HFFc6 (cell line): ENCODE data around the gene TENM4. TPM values are rescaled to one million over a fixed set of nuclear protein-coding genes. Genes with fewer than 3 reads are reported as not detected.
A peak's percentile ranks its signal among the peaks of the same experiment; 100 is the strongest.

Experiments used
- DNase-seq: peaks from one replicate; pipeline ENCODE4 v3.0.0-alpha.2; 2018
- H3K27ac Mint-ChIP-seq: 2 replicates; pipeline ENCODE4 v1.8.0; 2020; ENCODE audit warnings: mild to moderate bottlenecking, mixed read lengths
- H3K27me3 Mint-ChIP-seq: 2 replicates; pipeline ENCODE4 v1.8.0; 2021; ENCODE audit warnings: mild to moderate bottlenecking, moderate library complexity, mixed read lengths; ENCODE audit not compliant: insufficient read depth
- H3K36me3 Mint-ChIP-seq: 2 replicates; pipeline ENCODE4 v1.8.0; 2021; ENCODE audit warnings: low read depth, mixed read lengths
- H3K4me1 Mint-ChIP-seq: 2 replicates; pipeline ENCODE4 v1.8.0; 2020; ENCODE audit warnings: low read depth, mixed read lengths
- H3K4me3 Mint-ChIP-seq: 2 replicates; pipeline ENCODE4 v1.8.0; 2020; ENCODE audit warnings: mild to moderate bottlenecking, moderate library complexity, mixed read lengths
- H3K9me3 Mint-ChIP-seq: 2 replicates; pipeline ENCODE4 v1.8.0; 2020; ENCODE audit warnings: mild to moderate bottlenecking, mixed read lengths
- total RNA-seq, 6 experiments: library from RNA; stranded (reverse); fragmentation: NEBNext Ultra II Directional; extraction: Animal tissue kit (Norgen Biotek cat#: 25700); gene quantifications; 2 replicates in 1 of 6; 3 replicates in 5 of 6; pipeline ENCODE4 v1.2.3, GENCODE V29; 2021
- TF ChIP-seq, protein P1 (sequence below): fragments of 200-600 bp; sonication (generic); IDR thresholded peaks from 2 replicates; pipeline ENCODE4 v1.5.0; 2021; ENCODE audit warnings: antibody characterized with exemption, mild to moderate bottlenecking

Gene TENM4
- total RNA-seq, 6 experiments from 2014 or later: 20.9 to 45.5 (median 26.5) TPM

DNA sequence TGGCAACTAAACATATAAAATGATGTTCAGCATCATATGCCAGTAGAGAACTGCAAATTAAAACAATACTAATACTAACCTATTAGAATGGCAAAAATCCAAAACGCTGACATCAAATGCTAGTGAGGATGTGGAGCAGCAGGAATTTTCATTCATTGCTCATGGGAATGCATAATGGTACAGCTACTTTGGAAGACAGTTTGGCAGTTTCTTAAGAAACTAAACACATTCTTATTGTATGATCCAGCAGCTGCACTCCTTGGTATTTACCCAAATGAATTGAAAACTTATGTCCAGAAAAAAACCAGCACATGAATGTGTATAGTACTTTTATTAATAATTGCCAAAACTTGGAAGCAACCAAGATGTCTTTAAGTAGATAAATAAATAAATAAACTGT, 258.0 kb downstream of the TENM4 start:
- TF ChIP-seq, protein P1, sequence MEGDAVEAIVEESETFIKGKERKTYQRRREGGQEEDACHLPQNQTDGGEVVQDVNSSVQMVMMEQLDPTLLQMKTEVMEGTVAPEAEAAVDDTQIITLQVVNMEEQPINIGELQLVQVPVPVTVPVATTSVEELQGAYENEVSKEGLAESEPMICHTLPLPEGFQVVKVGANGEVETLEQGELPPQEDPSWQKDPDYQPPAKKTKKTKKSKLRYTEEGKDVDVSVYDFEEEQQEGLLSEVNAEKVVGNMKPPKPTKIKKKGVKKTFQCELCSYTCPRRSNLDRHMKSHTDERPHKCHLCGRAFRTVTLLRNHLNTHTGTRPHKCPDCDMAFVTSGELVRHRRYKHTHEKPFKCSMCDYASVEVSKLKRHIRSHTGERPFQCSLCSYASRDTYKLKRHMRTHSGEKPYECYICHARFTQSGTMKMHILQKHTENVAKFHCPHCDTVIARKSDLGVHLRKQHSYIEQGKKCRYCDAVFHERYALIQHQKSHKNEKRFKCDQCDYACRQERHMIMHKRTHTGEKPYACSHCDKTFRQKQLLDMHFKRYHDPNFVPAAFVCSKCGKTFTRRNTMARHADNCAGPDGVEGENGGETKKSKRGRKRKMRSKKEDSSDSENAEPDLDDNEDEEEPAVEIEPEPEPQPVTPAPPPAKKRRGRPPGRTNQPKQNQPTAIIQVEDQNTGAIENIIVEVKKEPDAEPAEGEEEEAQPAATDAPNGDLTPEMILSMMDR: no peak
- peak; percentile 87 for DNase-seq
- Mint-ChIP-seq H3K27ac (peak overlapping the region; percentile 76), H3K36me3 (peaks cover 15% of the 10 kb centered on the region), H3K9me3 (peaks cover 5% of the 10 kb centered on the region; the same call in 1 of the 2 replicates), H3K27me3 (0 out of 2 replicates have a peak, but pooled peaks cover 1% of the 10 kb centered on the region), H3K4me1 (peaks cover 65% of the 10 kb centered on the region), H3K4me3 (no peak overlapping the region; the same call in 1 of the 2 replicates)

DNA sequence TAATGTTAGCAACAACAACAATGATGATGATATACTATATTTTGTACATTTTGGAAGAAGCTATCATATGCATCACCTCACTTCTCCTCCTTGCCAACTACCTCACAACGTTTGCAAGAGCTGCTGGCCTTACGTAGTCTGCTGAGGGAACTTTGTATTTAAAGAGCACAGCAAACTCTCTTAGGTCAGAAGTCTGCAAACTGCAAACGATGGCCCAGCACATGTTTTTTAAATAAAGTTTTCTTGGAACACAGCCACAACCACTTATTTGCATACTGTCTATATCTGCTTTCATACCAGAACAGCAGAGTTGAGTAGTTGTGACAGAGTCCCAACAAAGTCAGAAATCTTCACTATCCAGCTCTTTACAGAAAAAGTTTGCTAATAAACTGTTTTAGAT, 261.7 kb downstream of the TENM4 start:
- Mint-ChIP-seq H3K9me3 (no peaks in the 10 kb centered on the region), H3K27ac (no peak overlapping the region), H3K36me3 (peaks cover 6% of the 10 kb centered on the region; the same call in 1 of the 2 replicates), H3K27me3 (0 out of 2 replicates have a peak, but pooled peaks cover 1% of the 10 kb centered on the region), H3K4me1 (peaks cover 68% of the 10 kb centered on the region), H3K4me3 (no peak overlapping the region)
- peak; percentile 7 for DNase-seq
- TF ChIP-seq, protein P1: no peak

DNA sequence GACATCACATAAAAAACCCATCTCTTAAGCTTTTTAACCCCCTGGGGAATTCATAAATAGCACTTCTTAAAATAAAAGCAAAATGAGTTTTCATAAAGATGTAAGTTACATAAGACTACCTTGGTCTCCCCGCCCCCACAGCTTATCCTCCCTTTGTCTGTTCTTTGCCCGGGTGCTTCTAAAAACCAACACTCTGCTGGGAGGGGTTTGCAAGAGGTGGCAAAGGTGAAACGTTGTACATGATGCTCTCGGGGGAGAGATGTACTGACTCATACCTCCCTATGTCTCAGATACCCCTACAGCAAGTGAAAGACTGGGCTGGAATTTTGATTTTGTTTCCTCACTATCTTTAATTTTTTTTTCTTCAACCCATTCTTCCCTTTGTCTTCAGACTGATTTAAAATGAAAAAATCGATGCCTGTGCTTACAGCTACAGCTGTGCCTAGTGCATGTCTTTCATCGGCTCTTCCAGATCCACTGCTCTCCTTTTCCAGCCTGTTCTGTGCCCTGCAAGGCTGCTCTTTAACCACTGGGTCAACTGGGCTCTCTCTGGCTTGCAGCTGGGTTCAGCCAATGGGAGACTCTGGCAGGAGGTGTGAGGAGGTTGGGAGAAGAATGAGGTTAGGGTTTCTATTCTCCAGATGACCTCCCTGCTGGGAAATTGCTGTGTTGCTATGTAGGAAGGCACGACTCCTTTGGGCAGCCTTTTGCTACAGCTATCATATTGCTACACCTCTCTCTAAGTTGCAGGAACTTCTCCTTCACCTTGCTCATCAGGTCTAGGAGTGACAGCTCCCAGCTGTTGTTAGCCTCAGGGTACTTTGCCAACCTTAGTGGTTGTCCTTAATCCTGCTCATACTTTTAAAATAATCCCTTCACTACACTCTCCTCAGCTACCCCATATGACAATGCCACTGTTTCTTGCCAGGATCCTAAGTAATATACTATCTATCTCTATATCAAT, 266.5 kb downstream of the TENM4 start:
- H3K27ac Mint-ChIP-seq: peak overlapping the region; percentile 79
- no peaks in the 10 kb centered on the region for H3K9me3 Mint-ChIP-seq
- TF ChIP-seq, protein P1: no peak
- peak overlapping the region; percentile 81 for H3K4me3 Mint-ChIP-seq
- H3K27me3 Mint-ChIP-seq: 0 out of 2 replicates have a peak, but pooled peaks cover 1% of the 10 kb centered on the region
- no peak for DNase-seq
- no peaks in the 10 kb centered on the region for H3K36me3 Mint-ChIP-seq
- peaks cover 45% of the 10 kb centered on the region for H3K4me1 Mint-ChIP-seq

DNA sequence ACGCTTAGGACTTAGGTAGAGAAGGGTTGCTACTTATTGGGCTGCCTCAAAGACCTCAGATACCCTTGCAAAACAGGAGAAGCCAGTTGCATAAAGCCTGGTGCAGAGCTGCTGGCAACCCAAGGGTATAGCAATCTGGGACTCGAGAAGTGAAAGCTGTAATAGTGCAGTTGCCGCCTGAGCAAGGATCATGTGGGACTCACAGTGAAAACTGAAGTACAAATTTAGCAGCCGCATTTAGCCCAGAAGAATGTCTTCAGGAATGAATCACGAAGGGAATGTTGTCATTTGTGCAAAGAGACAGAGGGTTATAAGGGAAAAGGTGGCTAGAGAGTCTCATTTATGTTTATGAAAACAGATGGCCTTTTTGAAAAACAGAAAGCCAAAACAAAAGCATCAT, 267.2 kb downstream of the TENM4 start:
- TF ChIP-seq, protein P1: no peak
- H3K4me3 Mint-ChIP-seq: peak overlapping the region; percentile 81
- peak; percentile 77 for DNase-seq
- peak overlapping the region; percentile 79 for H3K27ac Mint-ChIP-seq
- no peaks in the 10 kb centered on the region for H3K9me3 Mint-ChIP-seq
- H3K4me1 Mint-ChIP-seq: peaks cover 42% of the 10 kb centered on the region
- H3K27me3 Mint-ChIP-seq: 0 out of 2 replicates have a peak, but pooled peaks cover 1% of the 10 kb centered on the region
- H3K36me3 Mint-ChIP-seq: no peaks in the 10 kb centered on the region

DNA sequence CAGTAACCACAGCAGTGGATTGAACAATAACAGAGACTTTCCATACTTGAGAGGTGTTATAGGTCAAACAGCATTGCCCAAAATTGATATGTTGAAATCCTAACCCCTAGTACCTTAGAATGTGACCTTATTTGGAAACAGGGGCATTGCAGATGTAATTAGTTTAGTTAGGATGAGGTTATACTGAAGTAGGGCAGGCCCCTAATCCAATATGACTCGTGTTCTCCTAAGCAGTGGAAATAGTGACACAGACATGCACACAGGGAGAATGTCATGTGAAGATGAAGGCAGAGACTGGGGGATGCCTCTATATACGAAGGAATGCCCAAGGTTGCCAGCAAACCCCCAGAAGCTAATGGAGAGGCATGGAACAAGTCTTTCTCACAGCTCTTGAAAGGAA, 270.5 kb downstream of the TENM4 start:
- no peaks in the 10 kb centered on the region for H3K36me3 Mint-ChIP-seq
- no peak for DNase-seq
- H3K27me3 Mint-ChIP-seq: no peaks in the 10 kb centered on the region
- peaks cover 49% of the 10 kb centered on the region for H3K4me1 Mint-ChIP-seq
- H3K27ac Mint-ChIP-seq: no peak overlapping the region
- TF ChIP-seq, protein P1: no peak
- H3K9me3 Mint-ChIP-seq: no peaks in the 10 kb centered on the region
- no peak overlapping the region for H3K4me3 Mint-ChIP-seq
